HG02759 (cell line): ENCODE measurements around the gene PCDHGA6.

Source experiments
- ATAC-seq: cut with Tn5 transposase; IDR thresholded peaks from one replicate; pipeline ENCODE4 v1.9.1; 2021; ENCODE audit warnings: mild to moderate bottlenecking, moderate library complexity; ENCODE audit not compliant: unreplicated experiment

PCDHGA6 gene

GRCh38 chr5:141419074-141419880, 45.6 kb downstream of the PCDHGA6 start:
- no peak for ATAC-seq

GRCh38 chr5:141420855-141421488, 47.3 kb downstream of the PCDHGA6 start, which contains the start of gene PCDHGA11:
TSS of gene PCDHGA11 (plus strand) at chr5:141421051. CDS start at chr5:141421228, 177 bp downstream.
- peak; percentile 50 for ATAC-seq

- ATAC-seq: no peak
Measured at GRCh38 chr5:141421489-141421855, 47.8 kb downstream of the PCDHGA6 start.

GRCh38 chr5:141422742-141423291, 49.1 kb downstream of the PCDHGA6 start:
- ATAC-seq: no peak

- ATAC-seq: no peak
Measured at GRCh38 chr5:141427783-141428426, 54.2 kb downstream of the PCDHGA6 start.
